ENCODE measurements around the gene ASCC3.

GRCh38 chr6:100923481-100924165, 42.5 kb upstream of the ASCC3 start:
- no peak for TF ChIP-seq POLR2A (IDR thresholded peaks at IDR 0.05)
- TF ChIP-seq CTCF (IDR thresholded peaks at IDR 0.05) = no peak

All from lower leg skin (tissue), 3 donors.